LNCAP (cell line): ENCODE results near the gene GPX1.
A peak's percentile ranks its signal among the peaks of the same experiment; 100 is the strongest.

ENCODE experiments used
- TF ChIP-seq, protein P1 (sequence below): fragments of 450-650 bp; IDR thresholded peaks from 2 replicates; pipeline ENCODE4 v1.5.1; 2017; ENCODE audit warnings: mild to moderate bottlenecking

The GPX1 gene

DNA sequence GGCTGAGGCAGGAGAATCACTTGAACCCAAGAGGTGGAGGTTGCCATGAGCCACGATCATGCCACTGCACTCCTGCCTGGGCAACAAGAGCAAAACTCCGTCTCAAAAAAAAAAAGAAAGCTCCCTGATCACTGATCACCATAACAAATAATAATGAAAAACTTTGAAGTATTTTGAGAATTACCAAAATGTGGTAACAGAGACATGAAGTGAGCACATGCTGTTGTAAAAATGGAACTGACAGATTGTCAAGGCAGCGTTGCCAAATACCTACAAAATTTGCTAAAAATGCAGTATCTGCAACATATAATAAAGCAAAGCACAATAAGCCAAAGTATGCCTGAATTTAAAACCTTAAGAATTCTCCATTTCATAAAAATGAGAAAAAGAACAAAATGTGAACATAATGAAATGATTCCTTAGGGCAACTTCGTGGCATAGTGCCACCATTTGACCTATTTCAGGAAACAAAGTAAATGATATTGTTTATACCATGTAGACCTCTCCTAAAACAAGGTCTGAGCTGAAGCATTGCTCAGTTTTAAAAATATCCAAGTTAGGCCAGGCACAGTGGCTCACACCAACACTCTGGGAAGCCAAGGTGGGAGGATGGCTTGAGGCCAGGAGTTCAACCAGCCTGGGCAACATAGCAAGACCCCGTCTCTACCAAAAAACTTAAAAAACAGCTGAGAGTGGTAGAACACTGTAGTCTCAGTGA lies 24.1 kb downstream of the GPX1 start:
- TF ChIP-seq, protein P1, sequence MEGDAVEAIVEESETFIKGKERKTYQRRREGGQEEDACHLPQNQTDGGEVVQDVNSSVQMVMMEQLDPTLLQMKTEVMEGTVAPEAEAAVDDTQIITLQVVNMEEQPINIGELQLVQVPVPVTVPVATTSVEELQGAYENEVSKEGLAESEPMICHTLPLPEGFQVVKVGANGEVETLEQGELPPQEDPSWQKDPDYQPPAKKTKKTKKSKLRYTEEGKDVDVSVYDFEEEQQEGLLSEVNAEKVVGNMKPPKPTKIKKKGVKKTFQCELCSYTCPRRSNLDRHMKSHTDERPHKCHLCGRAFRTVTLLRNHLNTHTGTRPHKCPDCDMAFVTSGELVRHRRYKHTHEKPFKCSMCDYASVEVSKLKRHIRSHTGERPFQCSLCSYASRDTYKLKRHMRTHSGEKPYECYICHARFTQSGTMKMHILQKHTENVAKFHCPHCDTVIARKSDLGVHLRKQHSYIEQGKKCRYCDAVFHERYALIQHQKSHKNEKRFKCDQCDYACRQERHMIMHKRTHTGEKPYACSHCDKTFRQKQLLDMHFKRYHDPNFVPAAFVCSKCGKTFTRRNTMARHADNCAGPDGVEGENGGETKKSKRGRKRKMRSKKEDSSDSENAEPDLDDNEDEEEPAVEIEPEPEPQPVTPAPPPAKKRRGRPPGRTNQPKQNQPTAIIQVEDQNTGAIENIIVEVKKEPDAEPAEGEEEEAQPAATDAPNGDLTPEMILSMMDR = no peak

DNA sequence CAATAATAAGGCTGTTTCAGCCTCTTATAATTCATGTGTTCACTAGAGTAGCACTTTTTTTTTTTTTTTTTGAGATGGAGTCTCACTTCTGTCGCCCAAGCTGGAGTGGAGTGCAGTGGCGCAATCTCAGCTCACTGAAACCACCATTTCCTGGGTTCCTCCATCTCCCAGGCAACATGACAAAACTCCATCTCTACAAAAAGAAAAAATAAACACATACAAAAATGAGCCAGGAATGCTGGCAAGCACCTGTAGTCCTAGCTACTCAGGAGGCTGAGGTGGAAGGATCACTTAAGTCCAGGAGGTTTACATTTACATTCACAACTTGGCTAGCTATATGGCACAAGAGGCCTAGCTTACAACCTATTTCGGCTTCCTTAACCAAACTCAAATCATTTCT lies 25.1 kb downstream of the GPX1 start:
- TF ChIP-seq, protein P1 = no peak

DNA sequence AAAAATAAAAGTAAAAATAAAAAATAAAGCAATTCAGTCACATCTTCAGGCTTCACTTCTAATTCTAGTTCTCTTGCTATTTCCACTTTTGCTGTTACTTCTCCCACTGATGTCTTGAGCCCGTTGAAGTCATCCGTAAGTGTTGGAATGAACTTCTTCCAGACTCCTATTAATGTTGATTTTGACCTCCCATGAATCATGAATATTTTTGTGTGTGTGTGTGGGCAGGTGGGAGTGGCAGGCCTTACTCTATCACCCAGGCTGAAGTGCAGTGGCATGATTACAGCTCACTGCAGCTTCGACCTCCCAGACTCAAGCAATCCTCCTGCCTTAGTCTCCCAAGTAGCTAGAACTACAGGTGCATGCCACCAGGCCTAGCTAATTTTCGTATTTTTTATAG lies 29.0 kb downstream of the GPX1 start:
- TF ChIP-seq, protein P1 = no peak

DNA sequence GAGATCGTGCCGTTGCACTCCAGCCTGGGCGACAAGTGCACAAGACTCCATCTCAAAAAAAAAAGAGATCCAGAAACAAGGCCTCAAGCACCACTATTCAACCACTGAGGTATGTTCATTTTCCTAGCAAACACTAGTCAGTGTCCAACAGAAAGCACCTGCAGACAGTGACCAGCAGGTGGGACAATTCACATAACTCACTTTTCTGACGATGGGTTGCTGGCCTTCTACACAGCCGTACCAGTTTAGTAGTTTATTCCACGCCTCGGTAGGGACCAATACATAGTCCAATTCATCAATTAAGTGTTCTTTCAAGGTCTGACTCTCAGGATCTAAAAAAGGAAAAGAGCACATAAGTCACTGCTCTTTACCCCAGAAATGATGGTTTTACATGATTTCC lies 30.7 kb downstream of the GPX1 start:
- TF ChIP-seq, protein P1 = peak; percentile 28; the same call in 1 of the 2 replicates

DNA sequence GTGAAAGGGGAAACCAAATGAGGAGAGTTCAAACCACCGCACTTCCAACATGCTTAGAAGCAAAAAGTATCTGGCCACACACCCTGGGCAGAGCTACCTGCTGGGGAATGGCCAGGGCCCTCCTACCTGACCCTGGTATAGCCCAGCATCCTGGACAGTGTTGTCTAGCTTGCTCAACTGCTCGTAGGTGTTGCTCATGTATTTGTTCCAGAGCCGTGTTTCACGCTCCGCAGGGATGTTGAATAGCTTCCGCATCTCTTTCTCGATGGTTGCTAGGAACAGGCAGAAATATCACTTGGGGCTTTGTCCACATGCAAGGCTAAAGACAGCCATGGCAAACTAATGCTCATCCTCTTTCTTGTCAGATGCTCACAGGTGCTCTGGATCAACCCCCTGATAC lies 33.4 kb downstream of the GPX1 start:
- TF ChIP-seq, protein P1 = no peak

DNA sequence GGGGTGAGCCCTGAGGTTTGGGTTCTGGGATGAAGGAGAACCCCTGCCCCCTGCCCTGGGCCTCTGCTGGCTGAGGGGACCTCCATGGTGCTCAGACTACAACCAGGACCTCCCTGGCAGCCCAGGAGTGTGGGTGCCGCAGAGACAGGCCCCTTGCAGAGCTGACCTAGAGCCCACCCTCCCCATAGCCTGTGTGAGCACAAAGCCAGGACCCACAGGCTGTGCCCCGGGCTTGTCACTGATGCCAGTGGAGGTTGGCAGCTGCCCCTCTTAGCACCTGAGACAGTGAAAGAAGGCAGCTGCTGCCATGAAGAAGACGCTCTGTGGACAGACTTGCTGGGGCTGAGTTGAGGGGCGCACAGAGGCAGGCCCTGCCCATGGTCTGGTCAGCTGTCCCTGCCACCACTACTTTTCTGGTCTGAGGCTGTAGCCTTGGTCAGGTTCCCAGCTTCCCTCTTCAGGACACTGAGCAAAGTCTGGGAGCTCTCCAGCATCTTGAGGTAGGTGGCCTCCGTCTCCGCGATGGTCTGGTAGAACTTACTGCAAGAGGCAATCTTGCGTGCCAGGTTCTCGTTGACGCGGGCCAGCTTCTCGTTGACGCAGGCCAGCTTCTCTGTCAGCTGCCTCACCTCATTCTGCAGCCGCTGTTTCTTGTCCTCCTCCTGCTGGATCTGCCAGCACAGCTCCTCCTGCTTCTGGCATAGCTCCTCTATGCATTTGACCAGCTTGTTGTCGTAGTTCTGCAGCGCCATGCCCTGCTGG lies 41.3 kb downstream of the GPX1 start:
- TF ChIP-seq, protein P1 = no peak

DNA sequence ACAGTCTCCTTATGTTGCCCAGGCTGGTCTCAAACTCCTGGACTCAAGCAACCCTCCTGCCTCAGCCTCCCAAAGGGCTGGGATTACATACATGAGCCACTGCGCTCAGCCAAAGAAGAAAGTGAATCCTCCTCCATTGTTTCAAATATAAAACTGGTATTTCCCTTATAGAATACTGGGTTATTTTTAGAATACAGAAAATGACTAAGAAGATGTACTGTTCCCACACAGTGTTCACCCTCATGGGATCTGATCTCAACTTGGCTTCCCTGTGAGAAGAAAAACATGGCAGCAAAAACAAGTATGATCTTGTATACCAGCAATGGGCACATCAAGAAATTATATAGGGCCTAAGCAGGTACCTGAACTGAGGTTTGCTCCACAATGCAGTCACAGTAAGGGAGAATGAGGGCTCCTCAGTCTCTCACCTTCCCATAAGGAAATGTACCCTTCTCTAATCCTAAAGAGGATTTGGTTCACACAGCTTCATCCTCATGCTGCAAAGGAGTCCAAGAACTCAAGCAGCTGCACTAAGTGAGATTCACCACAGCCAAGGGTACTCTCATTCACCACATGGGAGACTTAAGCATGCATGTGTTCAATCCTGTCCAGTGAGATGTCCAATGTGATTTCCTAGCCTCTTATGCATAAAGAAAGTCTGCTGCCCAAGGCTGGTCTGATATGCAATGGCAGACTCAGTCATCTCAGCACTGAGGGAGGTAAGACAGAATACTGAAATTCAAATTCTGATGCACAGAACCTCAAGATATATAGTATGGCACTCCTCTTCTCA lies 44.1 kb downstream of the GPX1 start:
- TF ChIP-seq, protein P1 = no peak
